ENCODE results near the gene CEP126. TPM values are rescaled to one million over a fixed set of nuclear protein-coding genes. Genes with fewer than 3 reads are reported as not detected.

The CEP126 gene, protein sequence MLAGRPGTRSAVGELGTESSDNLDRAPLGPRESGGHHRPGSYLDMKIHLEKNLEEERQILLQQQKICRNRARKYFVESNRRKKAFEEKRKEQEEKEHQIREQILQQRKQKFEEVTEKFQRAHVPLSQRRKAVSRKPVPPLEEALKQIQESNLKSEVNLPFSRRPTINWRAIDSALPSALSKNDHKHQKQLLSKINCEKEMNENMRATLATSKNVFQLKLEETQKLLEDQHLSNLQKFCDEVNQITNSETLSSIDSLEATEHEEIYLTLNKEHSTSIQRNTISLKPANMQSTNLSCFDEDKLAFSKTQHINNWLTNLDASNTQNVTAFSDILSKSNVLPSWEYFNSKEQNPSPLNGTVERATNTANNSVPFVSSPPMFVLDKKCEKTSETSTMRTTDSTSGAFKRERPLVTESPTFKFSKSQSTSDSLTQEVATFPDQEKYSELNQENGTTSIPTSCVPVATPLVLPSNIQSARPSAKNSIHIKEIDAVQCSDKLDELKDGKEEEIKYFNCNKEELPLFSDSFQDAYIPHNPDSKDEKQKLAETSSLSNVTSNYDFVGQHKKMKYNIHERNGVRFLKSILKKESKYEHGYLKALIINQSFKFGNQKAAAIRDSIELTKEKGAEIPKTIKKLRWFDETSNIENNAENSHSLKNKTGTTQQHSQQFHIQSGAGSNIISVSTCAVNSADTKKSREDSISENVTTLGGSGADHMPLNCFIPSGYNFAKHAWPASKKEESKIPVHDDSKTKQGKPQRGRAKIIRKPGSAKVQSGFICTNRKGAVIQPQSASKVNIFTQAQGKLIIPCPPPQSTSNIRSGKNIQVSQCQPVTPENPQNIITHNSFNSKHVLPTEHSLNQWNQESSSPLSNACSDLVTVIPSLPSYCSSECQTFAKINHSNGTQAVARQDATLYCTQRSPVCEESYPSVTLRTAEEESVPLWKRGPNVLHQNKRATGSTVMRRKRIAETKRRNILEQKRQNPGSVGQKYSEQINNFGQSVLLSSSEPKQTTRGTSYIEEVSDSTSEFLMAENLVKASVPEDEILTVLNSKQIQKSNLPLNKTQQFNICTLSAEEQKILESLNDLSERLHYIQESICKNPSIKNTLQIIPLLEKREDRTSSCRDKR
- total RNA-seq, result 0.66 and 1.5 TPM in 2 replicates

GRCh38 chr11:101914738-101915426 is at the start of gene CEP126:
TSS of gene CEP126 (plus strand) at chr11:101915010. CDS start at chr11:101915285, 275 bp downstream.

DNA sequence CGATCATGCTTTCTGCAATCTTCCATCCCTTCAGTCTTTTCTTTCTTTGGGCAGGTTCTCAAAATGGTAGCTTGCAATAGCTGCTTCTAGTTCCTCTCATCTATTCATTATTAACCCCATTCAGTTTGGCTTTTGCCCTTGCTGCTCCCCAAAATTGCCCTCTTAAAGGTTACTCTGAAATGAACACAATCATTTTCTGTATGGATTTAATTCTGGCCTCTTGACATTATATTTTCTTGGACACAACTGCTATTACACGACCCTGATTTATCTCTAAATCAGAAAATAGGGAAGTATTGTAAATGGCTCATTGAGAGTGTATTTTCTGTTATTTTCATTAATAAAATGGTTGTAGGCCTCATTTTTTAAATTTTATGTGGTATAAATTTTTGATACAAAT is 1.6 kb downstream of the CEP126 start, which contains the start of gene ANGPTL5:
Gene ANGPTL5, minus strand, starts transcription at position 101 of the 400 bp plus-strand sequence. CDS start 8,613 bp downstream, outside the sequence.

DNA sequence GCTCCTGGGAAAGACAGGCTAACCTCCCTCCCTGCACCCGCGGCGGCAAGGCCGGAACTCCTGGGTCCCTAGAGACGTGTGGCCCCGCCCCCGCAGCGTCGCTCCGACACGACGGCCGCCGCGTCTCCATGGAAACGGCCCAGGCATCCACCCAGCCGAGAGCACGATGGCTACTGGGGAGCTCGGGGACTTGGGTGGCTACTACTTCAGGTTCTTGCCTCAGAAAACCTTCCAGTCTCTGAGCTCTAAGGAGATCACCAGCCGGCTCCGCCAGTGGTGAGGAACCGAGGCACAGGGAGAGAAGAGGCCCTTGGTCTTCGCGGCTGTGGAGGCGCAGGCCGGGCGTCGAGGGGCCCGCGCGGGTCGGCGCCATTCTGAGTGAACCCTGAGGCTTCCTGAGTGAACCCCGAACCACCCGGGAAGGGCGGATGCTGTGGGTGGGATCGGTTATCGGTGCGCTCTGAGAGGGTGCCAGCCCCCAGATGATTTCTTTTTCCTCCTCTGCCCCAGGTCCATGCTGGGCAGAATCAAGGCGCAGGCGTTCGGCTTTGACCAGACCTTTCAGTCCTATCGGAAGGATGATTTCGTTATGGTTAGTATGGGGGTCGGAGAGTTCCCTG is 132.6 kb downstream of the CEP126 start, which contains the start of gene CFAP300:
Gene CFAP300, plus strand, starts transcription at position 133 of the 620 bp plus-strand sequence. Its CDS starts 34 bp downstream, at position 167.

Other genes with a start within 250 kb of the CEP126 start
- not detected in 2 replicates for gene ANGPTL5, start 1.5 kb downstream of the CEP126 start, total RNA-seq
- 0.36 and 0.47 TPM in 2 replicates for gene CFAP300, start 132.4 kb downstream of the CEP126 start, total RNA-seq
- gene YAP1, start 195.4 kb downstream of the CEP126 start, total RNA-seq, result 32.7 and 33.2 TPM in 2 replicates